Stimulated activated naive CD8-positive, alpha-beta T cell treated with anti-CD3 and anti-CD28 coated beads, Interleukin-15, Interleukin-2, amounts not matched to agents 100 ng/mL and 50 ng/mL, for 24 hours (primary cell): ENCODE measurements around the gene USP35.
A peak's percentile ranks its signal among the peaks of the same experiment; 100 is the strongest.

Source experiments
- H3K27ac Mint-ChIP-seq: one replicate; pipeline ENCODE4 v1.8.0; 2021; ENCODE audit warnings: mild to moderate bottlenecking, mixed read lengths
- H3K27me3 Mint-ChIP-seq: one replicate; pipeline ENCODE4 v1.8.0; 2021; ENCODE audit warnings: mixed read lengths
- H3K36me3 Mint-ChIP-seq: one replicate; pipeline ENCODE4 v1.8.0; 2021; ENCODE audit warnings: low read depth, mixed read lengths
- H3K4me1 Mint-ChIP-seq: one replicate; pipeline ENCODE4 v1.8.0; 2021; ENCODE audit warnings: low read depth, mixed read lengths
- H3K4me3 Mint-ChIP-seq: one replicate; pipeline ENCODE4 v1.8.0; 2021; ENCODE audit warnings: mild to moderate bottlenecking, mixed read lengths
- H3K9me3 Mint-ChIP-seq: one replicate; pipeline ENCODE4 v1.8.0; 2021; ENCODE audit warnings: mixed read lengths

The USP35 gene

GRCh38 chr11:78188286-78189173, at the start of gene USP35, which contains the start of gene KCTD21:
TSS of gene USP35 (plus strand) at chr11:78188919. CDS start at chr11:78196246, 7,327 bp downstream.
TSS of gene KCTD21 (minus strand) at chr11:78188626. CDS start at chr11:78174554, 14,072 bp downstream.
- H3K4me1 Mint-ChIP-seq, result peaks cover 59% of the 10 kb centered on the region
- H3K4me3 Mint-ChIP-seq, result peak within 1 kb of the TSS; percentile 95
- no peaks in the 10 kb centered on the region for H3K36me3 Mint-ChIP-seq
- no peaks in the 10 kb centered on the region for H3K9me3 Mint-ChIP-seq
- peak within 1 kb of the TSS; percentile 98 for H3K27ac Mint-ChIP-seq
- H3K27me3 Mint-ChIP-seq, result no peaks in the 10 kb centered on the region

- Mint-ChIP-seq H3K9me3 (no peaks in the 10 kb centered on the region), H3K4me3 (peak within 1 kb of the TSS; percentile 91), H3K27me3 (no peaks in the 10 kb centered on the region)
Measured at GRCh38 chr11:78139422-78140391, 49.0 kb upstream of the USP35 start, which contains the start of gene ALG8. TSS of gene ALG8 (minus strand) at chr11:78139626. CDS start at chr11:78139588, 38 bp downstream.

GRCh38 chr11:78140392-78141077, 48.2 kb upstream of the USP35 start:
- H3K36me3 Mint-ChIP-seq, result peaks cover 30% of the 10 kb centered on the region
- no peaks in the 10 kb centered on the region for H3K9me3 Mint-ChIP-seq
- no peaks in the 10 kb centered on the region for H3K27me3 Mint-ChIP-seq

More at GRCh38 chr11:78139422-78140391, 49.0 kb upstream of the USP35 start, which contains the start of gene ALG8:
- H3K4me1 Mint-ChIP-seq, result peaks cover 48% of the 10 kb centered on the region
- peaks cover 37% of the 10 kb centered on the region for H3K36me3 Mint-ChIP-seq
- peak within 1 kb of the TSS; percentile 91 for H3K27ac Mint-ChIP-seq

GRCh38 chr11:78145511-78146025, 43.2 kb upstream of the USP35 start:
- Mint-ChIP-seq H3K27me3 (no peaks in the 10 kb centered on the region), H3K4me3 (no peak overlapping the region), H3K9me3 (no peaks in the 10 kb centered on the region), H3K36me3 (no peaks in the 10 kb centered on the region), H3K4me1 (peaks cover 14% of the 10 kb centered on the region), H3K27ac (no peak overlapping the region)

More at GRCh38 chr11:78140392-78141077, 48.2 kb upstream of the USP35 start:
- Mint-ChIP-seq H3K4me1 (peaks cover 48% of the 10 kb centered on the region), H3K4me3 (peak overlapping the region; percentile 91), H3K27ac (no peak overlapping the region)

- no peak overlapping the region for H3K27ac Mint-ChIP-seq
- H3K27me3 Mint-ChIP-seq, result no peaks in the 10 kb centered on the region
- no peaks in the 10 kb centered on the region for H3K36me3 Mint-ChIP-seq
- H3K9me3 Mint-ChIP-seq, result no peaks in the 10 kb centered on the region
- peaks cover 10% of the 10 kb centered on the region for H3K4me1 Mint-ChIP-seq
- no peak overlapping the region for H3K4me3 Mint-ChIP-seq
Measured at GRCh38 chr11:78147807-78148206, 40.9 kb upstream of the USP35 start.

- Mint-ChIP-seq H3K4me1 (no peaks in the 10 kb centered on the region), H3K4me3 (no peak overlapping the region), H3K9me3 (no peaks in the 10 kb centered on the region), H3K27me3 (no peaks in the 10 kb centered on the region), H3K27ac (no peak overlapping the region), H3K36me3 (no peaks in the 10 kb centered on the region)
Measured at GRCh38 chr11:78149646-78150045, 39.1 kb upstream of the USP35 start.

GRCh38 chr11:78150346-78150745, 38.4 kb upstream of the USP35 start:
- Mint-ChIP-seq H3K4me3 (no peak overlapping the region), H3K4me1 (no peaks in the 10 kb centered on the region), H3K9me3 (no peaks in the 10 kb centered on the region), H3K27ac (no peak overlapping the region), H3K36me3 (no peaks in the 10 kb centered on the region), H3K27me3 (no peaks in the 10 kb centered on the region)

GRCh38 chr11:78150754-78151153, 38.0 kb upstream of the USP35 start:
- Mint-ChIP-seq H3K27me3 (no peaks in the 10 kb centered on the region), H3K4me1 (no peaks in the 10 kb centered on the region), H3K9me3 (no peaks in the 10 kb centered on the region), H3K36me3 (no peaks in the 10 kb centered on the region), H3K4me3 (no peak overlapping the region), H3K27ac (no peak overlapping the region)

- Mint-ChIP-seq H3K27me3 (no peaks in the 10 kb centered on the region), H3K9me3 (no peaks in the 10 kb centered on the region), H3K36me3 (no peaks in the 10 kb centered on the region), H3K4me3 (no peak overlapping the region), H3K27ac (no peak overlapping the region), H3K4me1 (no peaks in the 10 kb centered on the region)
Measured at GRCh38 chr11:78151804-78152203, 36.9 kb upstream of the USP35 start.

- Mint-ChIP-seq H3K4me3 (no peak overlapping the region), H3K9me3 (no peaks in the 10 kb centered on the region), H3K27me3 (no peaks in the 10 kb centered on the region), H3K36me3 (no peaks in the 10 kb centered on the region), H3K4me1 (no peaks in the 10 kb centered on the region), H3K27ac (no peak overlapping the region)
Measured at GRCh38 chr11:78156127-78156844, 32.4 kb upstream of the USP35 start.

GRCh38 chr11:78158987-78159652, 29.6 kb upstream of the USP35 start:
- H3K4me1 Mint-ChIP-seq, result no peaks in the 10 kb centered on the region
- no peaks in the 10 kb centered on the region for H3K27me3 Mint-ChIP-seq
- H3K9me3 Mint-ChIP-seq, result no peaks in the 10 kb centered on the region
- H3K36me3 Mint-ChIP-seq, result no peaks in the 10 kb centered on the region
- no peak overlapping the region for H3K4me3 Mint-ChIP-seq
- H3K27ac Mint-ChIP-seq, result no peak overlapping the region

GRCh38 chr11:78160557-78160956, 28.2 kb upstream of the USP35 start:
- no peaks in the 10 kb centered on the region for H3K36me3 Mint-ChIP-seq
- H3K4me3 Mint-ChIP-seq, result no peak overlapping the region
- H3K9me3 Mint-ChIP-seq, result no peaks in the 10 kb centered on the region
- H3K4me1 Mint-ChIP-seq, result no peaks in the 10 kb centered on the region
- H3K27me3 Mint-ChIP-seq, result no peaks in the 10 kb centered on the region
- H3K27ac Mint-ChIP-seq, result no peak overlapping the region

GRCh38 chr11:78161346-78161745, 27.4 kb upstream of the USP35 start:
- Mint-ChIP-seq H3K4me3 (no peak overlapping the region), H3K36me3 (no peaks in the 10 kb centered on the region), H3K27ac (no peak overlapping the region), H3K9me3 (no peaks in the 10 kb centered on the region), H3K27me3 (no peaks in the 10 kb centered on the region), H3K4me1 (no peaks in the 10 kb centered on the region)
